H1 (cell line): ENCODE measurements around the gene TMED8. TPM values are rescaled to one million over a fixed set of nuclear protein-coding genes. Genes with fewer than 3 reads are reported as not detected.

Source experiments
- CTCF ChIA-PET: fragments of 300-600 bp; sonication (Branson Sonifier 250); formaldehyde crosslinking; loops from one replicate; lab custom pipeline; 2021; ENCODE audit not compliant: partially characterized antibody; lab: Charles Lee
- POLR2A ChIA-PET: fragments of 300-600 bp; sonication (Branson Sonifier 250); formaldehyde crosslinking; loops from one replicate; lab custom pipeline; 2021; ENCODE audit warnings: inconsistent platforms; ENCODE audit not compliant: partially characterized antibody; lab: Charles Lee
- DNase-seq, 2 experiments: peaks; one replicate each; pipeline versions ENCODE4 v3.0.0 to v3.0.0-alpha.2; 2010 to 2022; ENCODE audit warnings: low spot score in 2 of 2, low read depth in 1 of 2, mixed read lengths in 1 of 2
- FAIRE-seq: peaks from 2 replicates; lab custom pipeline; 2011; peaks lifted over from hg19 to GRCh38; lab: Jason Lieb, UNC
- H2AFZ ChIP-seq: 2 replicates; pipeline ENCODE4 v1.8.1; 2012; ENCODE audit warnings: low read length, inconsistent platforms
- H2AK5ac ChIP-seq: 2 replicates; pipeline ENCODE4 v1.6.1; 2013; ENCODE audit warnings: low read depth, low read length
- H2BK120ac ChIP-seq: replicated peaks from 2 replicates; pipeline ENCODE3; 2013; ENCODE audit warnings: low read depth, low read length, inconsistent platforms
- H2BK12ac ChIP-seq: 2 replicates; pipeline ENCODE4 v1.6.1; 2013; ENCODE audit warnings: low read depth, low read length
- H2BK15ac ChIP-seq: 2 replicates; pipeline ENCODE4 v1.6.1; 2013; ENCODE audit warnings: low read length
- H2BK20ac ChIP-seq: 2 replicates; pipeline ENCODE4 v1.6.1; 2013; ENCODE audit warnings: low read length
- H2BK5ac ChIP-seq: 2 replicates; pipeline ENCODE4 v1.6.1; 2013; ENCODE audit warnings: low read depth, low read length
- H3K14ac ChIP-seq: 2 replicates; pipeline ENCODE4 v1.6.1; 2013; ENCODE audit warnings: inconsistent platforms; ENCODE audit not compliant: insufficient read length
- H3K18ac ChIP-seq: 2 replicates; pipeline ENCODE4 v1.6.1; 2013; ENCODE audit warnings: low read length; ENCODE audit errors: extremely low read depth
- H3K23ac ChIP-seq: 2 replicates; pipeline ENCODE4 v1.6.1; 2013; ENCODE audit warnings: inconsistent platforms; ENCODE audit not compliant: insufficient read length
- H3K23me2 ChIP-seq: 2 replicates; pipeline ENCODE4 v1.6.1; 2013; ENCODE audit warnings: low read depth, low read length
- H3K27ac ChIP-seq: 2 replicates; pipeline ENCODE4 v1.6.1; 2011; ENCODE audit warnings: low read depth, low read length, inconsistent platforms
- H3K27me3 ChIP-seq, 4 experiments: replicated peaks in 1 of 4; 1 replicate in 1 of 4; 2 replicates in 3 of 4; pipeline versions ENCODE4 v1.6.1 to v1.8.1; 2011 to 2013; ENCODE audit warnings: low read length in 3 of 4, mild to moderate bottlenecking in 3 of 4, inconsistent platforms in 2 of 4, mixed read lengths in 2 of 4, moderate library complexity in 1 of 4; ENCODE audit not compliant: control insufficient read depth in 3 of 4, insufficient read depth in 3 of 4; ENCODE audit errors: extremely low read depth in 1 of 4
- H3K36me3 ChIP-seq, 4 experiments: 2 replicates each; pipeline versions ENCODE4 v1.6.1 to v1.8.1; 2011 to 2013; ENCODE audit warnings: mild to moderate bottlenecking in 4 of 4, low read length in 3 of 4, moderate library complexity in 2 of 4, control low read depth in 1 of 4, inconsistent platforms in 1 of 4; ENCODE audit not compliant: insufficient read depth in 4 of 4, control insufficient read depth in 2 of 4
- H3K4ac ChIP-seq: replicated peaks from 2 replicates; pipeline ENCODE3; 2013; ENCODE audit warnings: low read length, low read depth, mixed read lengths, inconsistent platforms; ENCODE audit not compliant: insufficient read length
- H3K4me1 ChIP-seq, 4 experiments: replicated peaks in 1 of 4; 1 replicate in 1 of 4; 2 replicates in 3 of 4; pipeline versions ENCODE4 v1.6.1 to v1.8.1; 2011 to 2013; ENCODE audit warnings: low read length in 3 of 4, inconsistent platforms in 2 of 4, mixed read lengths in 1 of 4; ENCODE audit not compliant: insufficient read depth in 4 of 4, control insufficient read depth in 3 of 4
- H3K4me2 ChIP-seq, 2 experiments: 2 replicates each; pipeline versions ENCODE4 v1.6.1 to v1.8.1; 2011 to 2013; ENCODE audit warnings: low read depth in 2 of 2, low read length in 2 of 2, control low read depth in 1 of 2, inconsistent platforms in 1 of 2, mild to moderate bottlenecking in 1 of 2; ENCODE audit not compliant: insufficient read depth in 1 of 2
- H3K4me3 ChIP-seq, 4 experiments: fragments of 200-600, 300-600 bp in 1 of 4; sonication (generic), shearing (Covaris generic), sonication (Bioruptor Twin) in 1 of 4; 2 replicates each; pipeline versions ENCODE4 v1.5.1 to v1.8.1; 2011 to 2016; ENCODE audit warnings: low read length in 4 of 4, low read depth in 3 of 4, control low read depth in 2 of 4, inconsistent platforms in 2 of 4, mild to moderate bottlenecking in 2 of 4, mixed read lengths in 1 of 4, moderate library complexity in 1 of 4; ENCODE audit not compliant: insufficient read depth in 2 of 4; ENCODE audit errors: extremely low read depth in 1 of 4
- H3K56ac ChIP-seq: replicated peaks from 2 replicates; pipeline ENCODE3; 2013; ENCODE audit warnings: low read depth, mild to moderate bottlenecking, mixed read lengths, low read length, inconsistent platforms; ENCODE audit not compliant: insufficient read length
- H3K79me1 ChIP-seq: 2 replicates; pipeline ENCODE4 v1.6.1; 2013; ENCODE audit warnings: low read depth, low read length, control low read depth
- H3K79me2 ChIP-seq, 2 experiments: 2 replicates each; pipeline versions ENCODE4 v1.6.1 to v1.8.1; 2012 to 2013; ENCODE audit warnings: low read length in 2 of 2, mild to moderate bottlenecking in 2 of 2, inconsistent platforms in 1 of 2; ENCODE audit not compliant: insufficient read depth in 2 of 2, control insufficient read depth in 1 of 2
- H3K9ac ChIP-seq, 4 experiments: replicated peaks in 1 of 4; 1 replicate in 1 of 4; 2 replicates in 3 of 4; pipeline versions ENCODE4 v1.6.1 to v1.8.1; 2011 to 2013; ENCODE audit warnings: low read depth in 3 of 4, low read length in 3 of 4, control low read depth in 2 of 4, mild to moderate bottlenecking in 2 of 4, moderate library complexity in 2 of 4, inconsistent platforms in 1 of 4; ENCODE audit errors: extremely low read depth in 1 of 4
- H3K9me3 ChIP-seq, 2 experiments: 2 replicates each; pipeline versions ENCODE4 v1.6.1 to v1.8.1; 2012 to 2013; ENCODE audit warnings: mild to moderate bottlenecking in 2 of 2, moderate library complexity in 2 of 2, control low read depth in 1 of 2, inconsistent platforms in 1 of 2, low read depth in 1 of 2, low read length in 1 of 2, mixed read lengths in 1 of 2; ENCODE audit not compliant: insufficient read depth in 2 of 2
- H4K20me1 ChIP-seq, 2 experiments: replicated peaks in 1 of 2; 2 replicates each; pipeline versions ENCODE3 to v1.8.1; 2011 to 2013; ENCODE audit warnings: inconsistent platforms in 2 of 2, low read length in 2 of 2, mild to moderate bottlenecking in 1 of 2; ENCODE audit not compliant: insufficient read depth in 2 of 2, control insufficient read depth in 1 of 2
- H4K5ac ChIP-seq: 2 replicates; pipeline ENCODE4 v1.6.1; 2013; ENCODE audit warnings: low read length, low read depth, mixed read lengths, inconsistent platforms; ENCODE audit not compliant: insufficient read length
- H4K8ac ChIP-seq: 2 replicates; pipeline ENCODE4 v1.8.0; 2013; ENCODE audit warnings: mild to moderate bottlenecking, moderate library complexity, low read length, inconsistent platforms; ENCODE audit not compliant: insufficient read depth; ENCODE audit errors: extremely low read depth
- H4K91ac ChIP-seq: replicated peaks from 2 replicates; pipeline ENCODE3; 2013; ENCODE audit warnings: low read length, mixed read lengths, inconsistent platforms; ENCODE audit not compliant: insufficient read length
- ASH2L ChIP-seq: fragments of 200-600, 300-600 bp; sonication (generic); IDR thresholded peaks from one replicate; pipeline ENCODE4 v1.7.1; 2017; ENCODE audit warnings: low read length
- BCL11A ChIP-seq, 2 experiments: IDR thresholded peaks; one replicate each; pipeline ENCODE4 v1.6.1; 2011; ENCODE audit warnings: low read depth in 2 of 2, low read length in 2 of 2, mild to moderate bottlenecking in 2 of 2
- CTCF ChIP-seq, 3 experiments: IDR thresholded peaks; 1 replicate in 2 of 3; 2 replicates in 1 of 3; pipeline versions ENCODE4 v1.5.1 to v1.6.1; 2011; ENCODE audit warnings: low read length in 3 of 3, mild to moderate bottlenecking in 3 of 3, inconsistent platforms in 2 of 3, low read depth in 1 of 3, moderate library complexity in 1 of 3; ENCODE audit not compliant: insufficient read depth in 1 of 3; ENCODE audit errors: control extremely low read depth in 1 of 3
- E2F6 ChIP-seq: IDR thresholded peaks from 2 replicates; pipeline ENCODE4 v1.6.1; 2012; ENCODE audit warnings: inconsistent platforms
- EZH2 ChIP-seq: fragments of 200-600 bp; sonication (generic); IDR thresholded peaks from 2 replicates; pipeline ENCODE4 v1.7.1; 2012; ENCODE audit warnings: low read depth, mild to moderate bottlenecking, moderate library complexity, low read length, inconsistent platforms; ENCODE audit not compliant: severe bottlenecking
- FOSL1 ChIP-seq: IDR thresholded peaks from 2 replicates; pipeline ENCODE4 v1.6.1; 2011; ENCODE audit warnings: mild to moderate bottlenecking, low read depth, low read length, moderate library complexity; ENCODE audit not compliant: insufficient read depth
- PHF8 ChIP-seq: fragments of 200-600 bp; sonication (generic); conservative IDR thresholded peaks from 2 replicates; pipeline ENCODE4 v1.7.1; 2012; ENCODE audit warnings: low read depth, mild to moderate bottlenecking, inconsistent platforms, low read length, moderate library complexity
- RNF2 ChIP-seq: fragments of 200-900, 300-1000 bp; sonication (generic); IDR thresholded peaks from 2 replicates; pipeline ENCODE4 v1.7.1; 2016; ENCODE audit warnings: borderline replicate concordance, low read depth, mild to moderate bottlenecking, antibody characterized with exemption, low read length; ENCODE audit not compliant: poor library complexity, severe bottlenecking; ENCODE audit errors: missing control alignments
- TBP ChIP-seq: IDR thresholded peaks from 2 replicates; pipeline ENCODE4 v1.6.1; 2011; ENCODE audit warnings: low read depth, low read length, improper control_type of control experiment
- WGBS, 2 experiments: shearing (Covaris generic) in 1 of 2; methylation state at CpG; one replicate each; pipeline versions ENCODE4 v1.1.6 to v1.1.7; 2013 to 2015; ENCODE audit warnings: low lambda C conversion rate in 2 of 2, mixed read lengths in 2 of 2, inconsistent platforms in 1 of 2, low coverage in 1 of 2, missing lambda C conversion rate in 1 of 2; ENCODE audit not compliant: insufficient replicate concordance in 2 of 2, insufficient coverage in 1 of 2, insufficient read length in 1 of 2; ENCODE audit errors: extremely low coverage in 1 of 2, missing lambda C conversion rate in 1 of 2; 5-methylcytosine and 5-hydroxymethylcytosine counted together
- polyA plus RNA-seq, 7 experiments: library from polyadenylated mRNA; depleted of rRNA in 3 of 7; stranded (reverse) in 5 of 7; unstranded in 2 of 7; fragments of >200 nt in 5 of 7; fragments of 200-250 nt in 2 of 7; gene quantifications; 1 replicate in 5 of 7; 2 replicates in 1 of 7; 4 replicates in 1 of 7; pipeline versions ENCODE4 v1.2.1 to v1.2.3, GENCODE V29; 2011 to 2013; ENCODE audit warnings: missing spikeins in 2 of 7, mixed read lengths in 2 of 7
- total RNA-seq: library from RNA; stranded (reverse); fragmentation: NEBNext Ultra II Directional; extraction: Animal tissue kit (Norgen Biotek cat#: 25700); gene quantifications from 2 replicates; pipeline ENCODE4 v1.2.1, GENCODE V29; 2021

The TMED8 gene
- total and polyA plus RNA-seq, 2 of the 8 experiments (the other 6 are each of a cell fraction or from before 2014, with no cell fraction given) = 5.5 to 13.4 TPM

GRCh38 chr14:77340389-77340788 is 36.5 kb downstream of the TMED8 start:
- Histone ChIP-seq H2AFZ (no peak overlapping the region), H3K14ac (no peak overlapping the region), H3K4me3 (no peak overlapping the region), H2BK12ac (no peak overlapping the region), H3K18ac (no peak overlapping the region), H3K23me2 (no peaks in the 10 kb centered on the region; the same call in 1 of the 2 replicates), H2BK5ac (peak overlapping the region; percentile 20; the same call in 1 of the 2 replicates), H3K56ac (no peak overlapping the region), H4K91ac (peak overlapping the region; percentile 59), H3K79me2 (no peaks in the 10 kb centered on the region), H3K27me3 (no peaks in the 10 kb centered on the region), H3K9me3 (0 out of 4 replicates have a peak, but pooled peaks cover 0 to 2% of the 10 kb centered on the region in 2 experiments), H2AK5ac (no peak overlapping the region), H4K8ac (no peak overlapping the region), H4K5ac (no peak overlapping the region), H3K23ac (no peak overlapping the region), H2BK20ac (peak overlapping the region; percentile 32; the same call in 1 of the 2 replicates), H4K20me1 (no peaks in the 10 kb centered on the region), H2BK120ac (no peak overlapping the region), H3K9ac (no peak overlapping the region), H3K79me1 (no peaks in the 10 kb centered on the region), H3K36me3 (peaks cover 0 to 14% (median 0%) of the 10 kb centered on the region in 4 experiments; a peak in 2 of 8 replicates), H3K27ac (no peak overlapping the region), H2BK15ac (peak overlapping the region; percentile 89), H3K4me2 (no peak overlapping the region; a peak in 1 of 4 replicates), H3K4me1 (peaks cover 5 to 19% (median 11%) of the 10 kb centered on the region in 4 experiments), H3K4ac (peak overlapping the region; percentile 69)
- ChIA-PET CTCF (interaction anchor here (0.6 to 1.4 kb wide), 4 partner anchors 10 to 147 kb away, joined by 3 to 6 read pairs (median 4); no protein-coding TSS in a partner anchor), POLR2A (interaction anchor here (0.7 to 1.5 kb wide), 5 partner anchors 8 to 35 kb away, joined by 3 to 5 read pairs (median 3); partner anchors contain the start of gene GSTZ1)
- DNase-seq (peak in 1 of 2 experiments; percentile 35), FAIRE-seq (no peak)
- WGBS, 2 experiments = 76% methylated on average over 4 of the region's 4 CpGs; no CpG with 5 or more reads in 1 of the 2 experiments
- TF ChIP-seq RNF2 (no peak), EZH2 (no peak), ASH2L (no peak), BCL11A (IDR thresholded peaks at IDR 0.05; ENCODE audit: low read depth in 2 of 2, low read length in 2 of 2) (no peak), TBP (no peak), CTCF (IDR thresholded peaks at IDR 0.05; ENCODE audit: control extremely low read depth in 1 of 3, insufficient read depth in 1 of 3, low read depth in 1 of 3, low read length in 3 of 3) (no peak), PHF8 (no peak), FOSL1 (no peak), E2F6 (no peak)
